ENCODE measurements around the gene DBF4B. TPM values are rescaled to one million over a fixed set of nuclear protein-coding genes. Genes with fewer than 3 reads are reported as not detected.

The DBF4B gene
- total RNA-seq, 1 experiment from 2014 or later, result 24.7 TPM

DNA sequence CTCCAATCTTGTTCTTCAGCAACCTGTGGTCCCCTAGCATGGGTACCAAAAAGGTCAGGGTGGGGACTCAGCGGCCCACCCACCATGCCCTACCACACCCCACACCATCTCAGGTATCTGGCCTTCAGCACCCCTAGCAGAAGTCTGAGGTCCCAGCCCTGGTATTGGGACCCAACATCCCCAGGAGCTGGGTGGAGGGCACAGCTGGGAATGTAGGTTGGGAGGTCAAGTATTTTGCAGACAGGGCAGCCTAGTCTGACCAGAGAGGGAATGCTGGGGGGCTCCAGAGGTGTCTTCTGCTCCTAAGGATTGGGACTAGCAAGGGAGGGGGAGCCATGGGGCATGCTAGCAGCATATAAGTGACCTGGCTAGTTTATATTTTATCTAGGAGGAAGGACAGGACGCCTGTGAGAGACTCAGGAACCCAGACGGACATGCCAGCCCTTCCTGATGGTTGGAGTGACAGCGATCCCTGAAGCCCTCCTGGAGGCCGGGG is 49.5 kb downstream of the DBF4B start:
- WGBS (ENCODE audit: extremely low coverage, insufficient read length, low lambda C conversion rate), result no CpG with 5 or more reads among the region's 5 CpGs
- no peaks in the 10 kb centered on the region for H3K79me2 ChIP-seq (ENCODE audit: insufficient read depth, low read length)
- H3K56ac ChIP-seq (ENCODE audit: insufficient read length, low read depth, low read length), result no peak overlapping the region
- no peak overlapping the region for H3K18ac ChIP-seq (ENCODE audit: insufficient read length, low read depth, low read length)
- no peak overlapping the region for H2BK20ac ChIP-seq (ENCODE audit: low read depth, low read length, poor library complexity, severe bottlenecking)
- Mint-ChIP-seq H3K9me3 (no peaks in the 10 kb centered on the region; a peak in 1 of 5 replicates), H3K27me3 (ENCODE audit: low read depth) (peaks cover 83% of the 10 kb centered on the region), H3K36me3 (ENCODE audit: insufficient read depth in 1 of 3, low read depth in 3 of 3) (no peaks in the 10 kb centered on the region), H3K27ac (no peak overlapping the region), H3K4me3 (peak overlapping the region; percentile 51 to 76), H3K4me1 (peaks cover 2 to 10% of the 10 kb centered on the region in 2 experiments; a peak in 1 of 4 replicates)
- no peak overlapping the region for H4K91ac ChIP-seq (ENCODE audit: insufficient read length, low read depth, low read length)
- no peak overlapping the region for H3K27ac ChIP-seq (ENCODE audit: insufficient read length, low read depth, low read length)
- no peak overlapping the region for H3K9ac ChIP-seq (ENCODE audit: extremely low read depth, insufficient read length, low read length)
- H2BK120ac ChIP-seq (ENCODE audit: low read depth, low read length, poor library complexity, severe bottlenecking), result no peak overlapping the region
- H2AFZ ChIP-seq (ENCODE audit: low read length), result no peak overlapping the region
- H3T11ph ChIP-seq (ENCODE audit: low read length), result no peak overlapping the region
- DNase-seq, result no peak
- no peak overlapping the region for H2AK5ac ChIP-seq (ENCODE audit: insufficient read length, low read length)
- H4K8ac ChIP-seq (replicated peaks; ENCODE audit: insufficient read length, low read depth, low read length), result no peak overlapping the region
- no peak overlapping the region for H2BK12ac ChIP-seq (ENCODE audit: insufficient read length, low read depth, low read length)
- no peak overlapping the region for H2BK5ac ChIP-seq (ENCODE audit: insufficient read length, low read length)
- no peaks in the 10 kb centered on the region for H3K79me1 ChIP-seq (ENCODE audit: insufficient read depth, low read depth, low read length, poor library complexity, severe bottlenecking)
- H3K4me1 ChIP-seq (ENCODE audit: insufficient read depth, low read length), result no peaks in the 10 kb centered on the region
- H3K23me2 ChIP-seq (ENCODE audit: insufficient read length, low read depth, low read length, poor library complexity, severe bottlenecking), result peaks cover 7% of the 10 kb centered on the region
- no peak overlapping the region for H2BK15ac ChIP-seq (ENCODE audit: low read depth, low read length)
- H4K20me1 ChIP-seq (ENCODE audit: control insufficient read depth, insufficient read depth, insufficient read length), result no peaks in the 10 kb centered on the region
- H3K14ac ChIP-seq (ENCODE audit: insufficient read depth, low read length), result no peak overlapping the region
- H3K23ac ChIP-seq (ENCODE audit: insufficient read length, low read depth, low read length), result no peak overlapping the region
- H4K5ac ChIP-seq (ENCODE audit: insufficient read length, low read depth, low read length), result no peak overlapping the region
- H3K4ac ChIP-seq (ENCODE audit: low read depth, low read length), result no peak overlapping the region
- peak overlapping the region; percentile 33 for H3K4me2 ChIP-seq (ENCODE audit: insufficient read depth, insufficient read length, low read length)
- no peaks in the 10 kb centered on the region for H3K9me3 ChIP-seq (ENCODE audit: control insufficient read depth, low read depth, low read length)
- peaks cover 19% of the 10 kb centered on the region for H3K27me3 ChIP-seq (ENCODE audit: insufficient read depth, low read length)
- TF ChIP-seq, protein P1, sequence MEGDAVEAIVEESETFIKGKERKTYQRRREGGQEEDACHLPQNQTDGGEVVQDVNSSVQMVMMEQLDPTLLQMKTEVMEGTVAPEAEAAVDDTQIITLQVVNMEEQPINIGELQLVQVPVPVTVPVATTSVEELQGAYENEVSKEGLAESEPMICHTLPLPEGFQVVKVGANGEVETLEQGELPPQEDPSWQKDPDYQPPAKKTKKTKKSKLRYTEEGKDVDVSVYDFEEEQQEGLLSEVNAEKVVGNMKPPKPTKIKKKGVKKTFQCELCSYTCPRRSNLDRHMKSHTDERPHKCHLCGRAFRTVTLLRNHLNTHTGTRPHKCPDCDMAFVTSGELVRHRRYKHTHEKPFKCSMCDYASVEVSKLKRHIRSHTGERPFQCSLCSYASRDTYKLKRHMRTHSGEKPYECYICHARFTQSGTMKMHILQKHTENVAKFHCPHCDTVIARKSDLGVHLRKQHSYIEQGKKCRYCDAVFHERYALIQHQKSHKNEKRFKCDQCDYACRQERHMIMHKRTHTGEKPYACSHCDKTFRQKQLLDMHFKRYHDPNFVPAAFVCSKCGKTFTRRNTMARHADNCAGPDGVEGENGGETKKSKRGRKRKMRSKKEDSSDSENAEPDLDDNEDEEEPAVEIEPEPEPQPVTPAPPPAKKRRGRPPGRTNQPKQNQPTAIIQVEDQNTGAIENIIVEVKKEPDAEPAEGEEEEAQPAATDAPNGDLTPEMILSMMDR (conservative IDR thresholded peaks at IDR 0.05), result no peak

All from H9 (cell line).